Posterior cingulate gyrus (tissue), 11 donors: Measurements from ENCODE around the gene SULT1C3.

Source experiments
- DNase-seq, 10 donors: peaks; one replicate each; pipeline versions ENCODE4 v3.0.0 to v3.0.0-alpha.2; 2020 to 2021; ENCODE audit warnings: mixed read lengths in 3 of 10
- intact Hi-C: fragments of 100-400 bp; cut with DNase I; formaldehyde crosslinking; loops from one replicate; pipeline ENCODE4 v1.15.1; 2023

SULT1C3 gene

GRCh38 chr2:108239786-108240185, at the start of gene SULT1C3:
SULT1C3 (plus strand) TSS chr2:108239968; CDS start chr2:108247195, 7,227 bp downstream.
- intact Hi-C loops, result no loop called here
- DNase-seq, result no peak

- no peak for DNase-seq
- intact Hi-C loops, result loop anchor here (5.0 kb wide), 1 partner anchor 256 kb away; no protein-coding TSS in a partner anchor
Observed at GRCh38 chr2:108193251-108193650, 46.5 kb upstream of the SULT1C3 start.

GRCh38 chr2:108194409-108195132, 45.2 kb upstream of the SULT1C3 start:
- intact Hi-C loops, result loop anchor here (5.0 kb wide), 1 partner anchor 257 kb away; no protein-coding TSS in a partner anchor

GRCh38 chr2:108195133-108195439, 44.7 kb upstream of the SULT1C3 start:
- no peak for DNase-seq
- intact Hi-C loops, result no loop called here

More at GRCh38 chr2:108194409-108195132, 45.2 kb upstream of the SULT1C3 start:
- no peak for DNase-seq

GRCh38 chr2:108199726-108200125, 40.0 kb upstream of the SULT1C3 start:
- DNase-seq, result no peak
- intact Hi-C loops, result no loop called here

GRCh38 chr2:108200569-108200968, 39.2 kb upstream of the SULT1C3 start:
- intact Hi-C loops, result no loop called here
- no peak for DNase-seq

- intact Hi-C loops, result no loop called here
- DNase-seq, result no peak
Observed at GRCh38 chr2:108212671-108213070, 27.1 kb upstream of the SULT1C3 start.

GRCh38 chr2:108215794-108216211, 24.0 kb upstream of the SULT1C3 start:
- DNase-seq, result no peak

GRCh38 chr2:108217211-108217610, 22.6 kb upstream of the SULT1C3 start:
- intact Hi-C loops, result loop anchor here (5.0 kb wide), 1 partner anchor 365 kb away; no protein-coding TSS in a partner anchor
- DNase-seq, result no peak

More at GRCh38 chr2:108215794-108216211, 24.0 kb upstream of the SULT1C3 start:
- intact Hi-C loops, result loop anchor here (5.0 kb wide), 1 partner anchor 366 kb away; no protein-coding TSS in a partner anchor

- DNase-seq, result no peak
- intact Hi-C loops, result loop anchor here (5.0 kb wide), 1 partner anchor 363 kb away; no protein-coding TSS in a partner anchor
Observed at GRCh38 chr2:108219688-108220087, 20.1 kb upstream of the SULT1C3 start.

- DNase-seq, result no peak
- intact Hi-C loops, result no loop called here
Observed at GRCh38 chr2:108220191-108220590, 19.6 kb upstream of the SULT1C3 start.

GRCh38 chr2:108220942-108221541, 18.7 kb upstream of the SULT1C3 start:
- peak in 9 of 10 donors; percentile 4 to 84 (median 33) for DNase-seq
- intact Hi-C loops, result no loop called here

GRCh38 chr2:108222261-108222660, 17.5 kb upstream of the SULT1C3 start:
- DNase-seq, result no peak
- intact Hi-C loops, result no loop called here

GRCh38 chr2:108223573-108223972, 16.2 kb upstream of the SULT1C3 start:
- intact Hi-C loops, result no loop called here
- DNase-seq, result no peak

- no peak for DNase-seq
- intact Hi-C loops, result no loop called here
Observed at GRCh38 chr2:108224022-108224421, 15.7 kb upstream of the SULT1C3 start.

- intact Hi-C loops, result no loop called here
- DNase-seq, result no peak
Observed at GRCh38 chr2:108226564-108226963, 13.2 kb upstream of the SULT1C3 start.

GRCh38 chr2:108228006-108228405, 11.8 kb upstream of the SULT1C3 start:
- intact Hi-C loops, result no loop called here
- DNase-seq, result no peak

GRCh38 chr2:108228537-108228936, 11.2 kb upstream of the SULT1C3 start:
- intact Hi-C loops, result no loop called here
- no peak for DNase-seq

- DNase-seq, result no peak
- intact Hi-C loops, result no loop called here
Observed at GRCh38 chr2:108229875-108230274, 9.9 kb upstream of the SULT1C3 start.

GRCh38 chr2:108235577-108235976, 4.2 kb upstream of the SULT1C3 start:
- DNase-seq, result no peak
- intact Hi-C loops, result no loop called here

GRCh38 chr2:108236676-108237335, 3.0 kb upstream of the SULT1C3 start:
- DNase-seq, result no peak
- intact Hi-C loops, result no loop called here
